HTR-8/SVneo (cell line): Measurements from ENCODE around the gene ARHGEF10L.
"Not testable (repeated sequence)": the region's sequence is repeated elsewhere in the genome, so short reads cannot be mapped to it uniquely, and the experiment has no call there.

Experiments
- DNase-seq: peaks from one replicate; pipeline ENCODE4 v3.0.0; 2011; ENCODE audit warnings: low spot score, mixed read lengths; ENCODE audit not compliant: insufficient read length
- FAIRE-seq: peaks from 2 replicates; lab custom pipeline; 2011; peaks lifted over from hg19 to GRCh38; lab: Jason Lieb, UNC

Gene ARHGEF10L

GRCh38 chr1:17744666-17745478, 205.4 kb downstream of the ARHGEF10L start:
- FAIRE-seq (no peak), DNase-seq (no peak)

- DNase-seq (no peak), FAIRE-seq (no peak)
Measured at GRCh38 chr1:17745479-17745955, 206.0 kb downstream of the ARHGEF10L start.

DNA sequence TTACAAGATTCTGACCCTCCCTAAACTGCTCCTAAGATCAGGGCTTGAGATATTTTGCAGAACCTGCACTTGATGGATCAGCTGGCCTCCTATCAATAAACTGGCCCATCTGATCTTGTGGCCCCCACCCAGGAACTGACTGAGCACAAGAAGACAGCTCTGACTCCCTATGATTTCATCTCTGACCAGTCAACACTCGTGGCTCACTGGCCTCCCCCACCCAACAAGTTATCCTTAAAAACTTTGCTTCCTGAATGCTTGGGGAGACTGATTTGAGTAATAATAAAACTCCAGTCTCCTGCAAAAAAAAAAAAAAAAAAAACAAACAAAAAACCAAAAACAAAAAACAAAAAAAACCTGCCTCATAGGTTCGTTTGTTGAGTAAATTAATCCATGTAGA, 206.8 kb downstream of the ARHGEF10L start:
- not testable (repeated sequence) for DNase-seq, FAIRE-seq

GRCh38 chr1:17746920-17747319, 207.4 kb downstream of the ARHGEF10L start:
- FAIRE-seq (no peak), DNase-seq (no peak)
